GM23338 (cell line): Measurements from ENCODE around the gene HNF1B. TPM values are rescaled to one million over a fixed set of nuclear protein-coding genes. Genes with fewer than 3 reads are reported as not detected.

Source experiments
- ATAC-seq: fragments of 200-7000 bp; cut with Tn5 transposase; 3 replicates; pipeline ENCODE4 v1.9.1; 2020
- DNase-seq: peaks from one replicate; pipeline ENCODE4 v3.0.0-alpha.2; 2015; ENCODE audit warnings: low spot score
- H2AFZ ChIP-seq: fragments of 200-600 bp; sonication (generic); 2 replicates; pipeline ENCODE4 v1.8.0; 2016; ENCODE audit warnings: antibody characterized with exemption, mild to moderate bottlenecking, moderate library complexity
- H3F3A ChIP-seq: fragments of 200-600 bp; sonication (generic); replicated peaks from 2 replicates; pipeline ENCODE4 v1.8.0; 2017; ENCODE audit warnings: antibody characterized with exemption, mixed run types, low read depth
- H3K27ac ChIP-seq: fragments of 200-600 bp; sonication (generic); 2 replicates; pipeline ENCODE4 v1.6.1; 2016; ENCODE audit warnings: low read depth
- H3K27me3 ChIP-seq: fragments of 200-600 bp; sonication (generic); 2 replicates; pipeline ENCODE4 v1.8.0; 2016; ENCODE audit warnings: mild to moderate bottlenecking, mixed run types, moderate library complexity; ENCODE audit not compliant: insufficient read depth
- H3K36me3 ChIP-seq: fragments of 200-600 bp; sonication (generic); 2 replicates; pipeline ENCODE4 v1.8.0; 2016; ENCODE audit warnings: mild to moderate bottlenecking; ENCODE audit not compliant: insufficient read depth
- H3K4me1 ChIP-seq: fragments of 200-600 bp; sonication (generic); 2 replicates; pipeline ENCODE4 v1.8.0; 2016; ENCODE audit warnings: mild to moderate bottlenecking, moderate library complexity; ENCODE audit not compliant: insufficient read depth
- H3K4me2 ChIP-seq: fragments of 200-600 bp; sonication (generic); 2 replicates; pipeline ENCODE4 v1.7.1; 2017; ENCODE audit warnings: mixed run types
- H3K4me3 ChIP-seq: fragments of 200-600 bp; sonication (generic); 2 replicates; pipeline ENCODE4 v1.6.1; 2016; ENCODE audit warnings: mixed run types
- H3K79me2 ChIP-seq: fragments of 200-600 bp; sonication (generic); replicated peaks from 2 replicates; pipeline ENCODE4 v1.8.0; 2017; ENCODE audit warnings: mild to moderate bottlenecking; ENCODE audit not compliant: insufficient read depth
- H3K9me2 ChIP-seq: fragments of 200-600 bp; sonication (generic); 2 replicates; pipeline ENCODE4 v1.8.0; 2017; ENCODE audit not compliant: insufficient read depth
- H4K20me1 ChIP-seq: fragments of 200-600 bp; sonication (generic); replicated peaks from 2 replicates; pipeline ENCODE4 v1.8.0; 2017; ENCODE audit warnings: mild to moderate bottlenecking; ENCODE audit not compliant: insufficient read depth
- H3K27ac Mint-ChIP-seq: 2 replicates; pipeline ENCODE4 v1.8.0; 2020; ENCODE audit warnings: inconsistent platforms, mild to moderate bottlenecking, moderate library complexity, mixed read lengths
- H3K27me3 Mint-ChIP-seq: 3 replicates; pipeline ENCODE4 v1.8.0; 2022; ENCODE audit warnings: low read depth, mild to moderate bottlenecking, moderate library complexity, mixed read lengths, inconsistent platforms; ENCODE audit not compliant: insufficient read depth, poor library complexity
- H3K36me3 Mint-ChIP-seq: 3 replicates; pipeline ENCODE4 v1.8.0; 2021; ENCODE audit warnings: low read depth, mild to moderate bottlenecking, inconsistent platforms, moderate library complexity, mixed read lengths
- H3K4me1 Mint-ChIP-seq: 3 replicates; pipeline ENCODE4 v1.8.0; 2020; ENCODE audit warnings: mild to moderate bottlenecking, inconsistent platforms, mixed read lengths
- H3K4me3 Mint-ChIP-seq: 3 replicates; pipeline ENCODE4 v1.8.0; 2021; ENCODE audit warnings: moderate library complexity, mild to moderate bottlenecking, inconsistent platforms, mixed read lengths
- H3K9me3 Mint-ChIP-seq: 3 replicates; pipeline ENCODE4 v1.8.0; 2020; ENCODE audit warnings: moderate library complexity, mild to moderate bottlenecking, inconsistent platforms, mixed read lengths
- CTCF ChIP-seq, 2 experiments: fragments of 200-600 bp in 1 of 2; sonication (generic) in 1 of 2; conservative IDR thresholded peaks; 2 replicates each; pipeline versions ENCODE4 v1.5.1 to v1.6.1; 2016 to 2017; ENCODE audit warnings: antibody characterized with exemption in 2 of 2, low read depth in 2 of 2, mild to moderate bottlenecking in 2 of 2, moderate library complexity in 1 of 2
- EZH2 ChIP-seq: fragments of 200-600 bp; sonication (generic); IDR thresholded peaks from one replicate; pipeline ENCODE4 v1.8.0; 2017; ENCODE audit warnings: antibody characterized with exemption, mild to moderate bottlenecking, low read depth; ENCODE audit not compliant: unreplicated experiment
- EZH2phosphoT487 ChIP-seq: fragments of 200-600 bp; sonication (generic); IDR thresholded peaks from one replicate; pipeline ENCODE4 v1.8.1; 2018; ENCODE audit warnings: antibody characterized with exemption; ENCODE audit not compliant: unreplicated experiment
- JUNB ChIP-seq: IDR thresholded peaks from one replicate; pipeline ENCODE4 v1.6.1; 2016; ENCODE audit warnings: antibody characterized with exemption; ENCODE audit not compliant: unreplicated experiment
- NANOG ChIP-seq: IDR thresholded peaks from 2 replicates; pipeline ENCODE4 v1.6.1; 2016; ENCODE audit warnings: antibody characterized with exemption, borderline replicate concordance
- POLR2AphosphoS5 ChIP-seq: IDR thresholded peaks from 2 replicates; pipeline ENCODE4 v1.6.1; 2016; ENCODE audit warnings: antibody characterized with exemption, low read depth
- REST ChIP-seq: IDR thresholded peaks from one replicate; pipeline ENCODE4 v1.6.1; 2018; ENCODE audit warnings: antibody characterized with exemption; ENCODE audit not compliant: unreplicated experiment
- STAT1 ChIP-seq: IDR thresholded peaks from one replicate; pipeline ENCODE4 v1.6.1; 2016; ENCODE audit warnings: antibody characterized with exemption; ENCODE audit not compliant: unreplicated experiment
- ZNF114 ChIP-seq: fragments of 250-450 bp; sonication (Bioruptor Pico); IDR thresholded peaks from 2 replicates; pipeline ENCODE4 v1.5.0; 2020; ENCODE audit warnings: mild to moderate bottlenecking, moderate library complexity
- ZNF331 ChIP-seq: fragments of 250-450 bp; sonication (Bioruptor Pico); IDR thresholded peaks from 2 replicates; pipeline ENCODE4 v1.5.0; 2020; ENCODE audit warnings: low read depth, mild to moderate bottlenecking, moderate library complexity
- ZNF462 ChIP-seq: fragments of 250-450 bp; sonication (Bioruptor Pico); IDR thresholded peaks from 2 replicates; pipeline ENCODE4 v1.5.0; 2020; ENCODE audit warnings: mild to moderate bottlenecking, moderate library complexity
- polyA plus RNA-seq: library from polyadenylated mRNA; unstranded; fragments of >200 nt; fragmentation: Nextera tagmentation; extraction: Ambion mirVana; gene quantifications from 2 replicates; pipeline ENCODE4 v1.2.1, GENCODE V29; 2016
- total RNA-seq: library from RNA; depleted of rRNA; stranded (reverse); fragments of >200 nt; shearing (Covaris generic); gene quantifications from 2 replicates; pipeline ENCODE4 v1.2.3, GENCODE V29; 2014

HNF1B gene
- total and polyA plus RNA-seq, 2 experiments from 2014 or later = 0.07 to 0.19 TPM

- no peak for TF ChIP-seq CTCF (conservative IDR thresholded peaks at IDR 0.05; ENCODE audit: low read depth in 2 of 2)
- TF ChIP-seq EZH2phosphoT487 = no peak
- TF ChIP-seq POLR2AphosphoS5 = no peak
- TF ChIP-seq ZNF114 (CRISPR knock-in tag) = no peak
- no peak for TF ChIP-seq NANOG
- TF ChIP-seq REST = no peak
- TF ChIP-seq STAT1 = no peak
These were observed 50.1 kb downstream of the HNF1B start (continued) for GRCh38 chr17:37694734-37695133.

GRCh38 chr17:37693328-37693727, 51.5 kb downstream of the HNF1B start:
- H3K4me3 Mint-ChIP-seq = no peak overlapping the region
- no peak for ATAC-seq
- Histone ChIP-seq H3K27me3 (no peaks in the 10 kb centered on the region), H3K4me2 (no peak overlapping the region), H3K79me2 (no peaks in the 10 kb centered on the region), H3K36me3 (no peaks in the 10 kb centered on the region), H4K20me1 (no peaks in the 10 kb centered on the region), H2AFZ (no peak overlapping the region), H3K4me3 (no peak overlapping the region), H3K27ac (no peak overlapping the region), H3K4me1 (no peaks in the 10 kb centered on the region), H3K9me2 (no peaks in the 10 kb centered on the region), H3F3A (no peaks in the 10 kb centered on the region)
- DNase-seq = no peak
- peaks cover 6% of the 10 kb centered on the region; the same call in 2 of the 3 replicates for H3K4me1 Mint-ChIP-seq
- no peak overlapping the region for H3K27ac Mint-ChIP-seq
- H3K9me3 Mint-ChIP-seq = peaks cover 14% of the 10 kb centered on the region
- H3K36me3 Mint-ChIP-seq = peaks cover 5% of the 10 kb centered on the region
- peaks cover 4% of the 10 kb centered on the region for H3K27me3 Mint-ChIP-seq
- TF ChIP-seq EZH2 = no peak
- TF ChIP-seq POLR2AphosphoS5 = no peak
- no peak for TF ChIP-seq ZNF462 (CRISPR knock-in tag)
- TF ChIP-seq CTCF (conservative IDR thresholded peaks at IDR 0.05; ENCODE audit: low read depth in 2 of 2) = no peak
- TF ChIP-seq ZNF331 (CRISPR knock-in tag) = no peak
- no peak for TF ChIP-seq JUNB
- no peak for TF ChIP-seq EZH2phosphoT487
